ENCODE measurements around the gene LIMA1.

LIMA1 gene

DNA sequence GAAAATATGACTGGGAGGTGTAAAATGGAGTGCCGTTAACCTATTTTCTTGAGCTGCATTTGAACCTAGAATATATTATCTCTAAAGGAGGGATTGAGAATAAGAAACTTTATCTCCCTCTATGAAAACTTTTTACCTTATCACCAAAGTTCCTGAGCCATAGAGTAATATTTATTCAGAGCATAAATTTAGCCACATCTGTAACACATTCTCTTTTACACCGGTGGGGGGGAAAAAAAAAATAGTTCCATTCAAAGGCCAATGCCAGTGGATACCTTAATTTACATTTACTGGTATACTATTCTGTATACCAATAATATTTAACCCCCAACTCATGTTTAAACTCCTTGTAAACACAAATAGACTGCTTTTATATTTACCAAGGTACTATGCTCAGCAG, 137.9 kb downstream of the LIMA1 start:
- DNase-seq (ENCODE audit: low read depth, low spot score): no peak

DNA sequence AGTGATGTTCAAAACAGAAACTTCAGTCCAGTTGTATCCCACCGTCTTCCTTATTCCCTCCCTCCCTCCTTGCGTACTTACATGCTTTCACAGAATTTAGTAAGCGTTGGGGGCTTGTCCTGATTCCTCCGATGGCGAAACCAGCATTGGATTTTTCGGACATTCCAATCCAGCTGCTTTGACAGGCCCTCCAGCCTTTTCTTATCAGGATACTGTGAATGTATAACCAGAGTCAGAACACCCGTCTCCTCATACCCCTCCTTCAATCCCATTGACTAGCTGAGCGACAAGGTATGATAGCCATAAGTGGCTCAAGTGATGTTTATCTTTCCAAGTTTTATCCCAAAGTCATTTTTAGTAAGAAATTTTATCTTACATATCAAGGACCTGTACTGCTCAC, 140.3 kb downstream of the LIMA1 start:
- DNase-seq (ENCODE audit: low read depth, low spot score): no peak

DNA sequence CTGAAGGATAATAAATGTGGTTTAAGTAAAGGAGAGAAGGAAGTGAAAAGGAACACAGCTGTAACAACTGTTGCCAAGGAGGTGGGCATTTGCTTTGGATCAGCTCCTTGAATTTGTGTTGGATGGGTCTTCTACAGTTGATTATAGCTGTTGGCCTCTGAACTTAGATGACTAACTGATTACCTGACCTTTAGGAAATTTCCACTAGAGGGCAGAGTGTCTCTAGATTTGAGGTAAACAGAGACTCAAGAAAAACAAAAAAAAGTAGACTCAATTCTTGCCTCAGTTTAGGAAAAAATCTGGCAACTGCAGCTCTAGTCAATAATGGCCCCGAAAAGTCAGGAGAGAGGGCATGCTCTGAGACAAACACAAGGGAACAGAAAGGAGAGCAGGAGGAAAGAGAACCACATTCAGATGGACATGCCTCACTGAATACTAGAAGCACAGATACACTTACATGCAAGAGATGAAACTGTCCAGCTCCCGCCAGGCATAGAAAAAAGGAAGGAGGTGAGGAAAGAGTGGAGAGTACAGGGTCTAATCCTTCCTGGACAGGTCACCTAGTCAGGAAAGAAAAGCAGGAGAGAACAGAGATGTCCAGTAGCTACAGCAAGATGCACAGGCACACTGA, 150.7 kb downstream of the LIMA1 start:
- DNase-seq (ENCODE audit: low read depth, low spot score): no peak

DNA sequence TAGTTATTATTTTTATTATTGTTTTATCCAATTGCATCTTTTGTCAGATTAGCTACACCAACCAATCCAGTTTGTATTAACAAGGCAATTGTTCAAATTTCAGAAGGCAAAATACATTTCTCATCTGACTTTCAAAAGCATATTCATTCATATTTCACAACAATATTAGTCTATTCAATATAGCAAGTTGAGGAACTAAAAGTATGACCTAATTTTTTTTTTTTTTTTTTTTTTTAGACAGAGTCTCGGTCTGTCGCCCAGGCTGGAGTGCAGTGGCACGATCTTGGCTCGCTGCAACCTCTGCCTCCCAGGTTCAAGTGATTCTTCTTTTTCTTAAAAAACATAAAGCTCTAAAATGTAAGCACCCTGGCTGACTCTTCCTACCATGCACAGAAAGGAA, 154.0 kb downstream of the LIMA1 start:
- DNase-seq (ENCODE audit: low read depth, low spot score): no peak

DNA sequence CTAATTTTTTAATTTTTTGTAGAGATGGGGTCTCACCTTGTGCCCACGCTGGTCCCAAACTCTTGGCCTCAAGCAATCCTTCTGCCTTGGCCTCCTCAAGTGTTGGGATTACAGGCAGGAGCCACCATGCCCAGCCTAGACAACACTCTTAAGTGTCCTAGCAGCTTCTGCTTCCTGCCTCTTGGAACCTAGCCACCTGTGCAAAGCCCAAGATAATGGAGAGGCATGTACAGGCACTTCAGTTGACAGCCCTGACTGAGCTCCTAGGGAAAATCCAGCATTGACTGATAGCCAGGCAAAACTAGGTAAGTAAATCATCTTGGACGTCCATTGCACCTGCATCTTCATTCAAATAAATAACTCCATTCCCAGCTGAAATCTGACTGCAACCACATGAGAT, 155.8 kb downstream of the LIMA1 start:
- DNase-seq (ENCODE audit: low read depth, low spot score): no peak

All from brain pericyte (primary cell).